Smooth muscle cell of the umbilical artery (primary cell): ENCODE measurements around the gene ABO. TPM values are rescaled to one million over a fixed set of nuclear protein-coding genes. Genes with fewer than 3 reads are reported as not detected.

ENCODE experiments used
- total RNA-seq: library from RNA; depleted of rRNA; stranded (reverse); fragments of >200 nt; gene quantifications from 2 replicates; pipeline ENCODE4 v1.2.3, GENCODE V29; 2014

Gene ABO
- not detected in 2 replicates for total RNA-seq

DNA sequence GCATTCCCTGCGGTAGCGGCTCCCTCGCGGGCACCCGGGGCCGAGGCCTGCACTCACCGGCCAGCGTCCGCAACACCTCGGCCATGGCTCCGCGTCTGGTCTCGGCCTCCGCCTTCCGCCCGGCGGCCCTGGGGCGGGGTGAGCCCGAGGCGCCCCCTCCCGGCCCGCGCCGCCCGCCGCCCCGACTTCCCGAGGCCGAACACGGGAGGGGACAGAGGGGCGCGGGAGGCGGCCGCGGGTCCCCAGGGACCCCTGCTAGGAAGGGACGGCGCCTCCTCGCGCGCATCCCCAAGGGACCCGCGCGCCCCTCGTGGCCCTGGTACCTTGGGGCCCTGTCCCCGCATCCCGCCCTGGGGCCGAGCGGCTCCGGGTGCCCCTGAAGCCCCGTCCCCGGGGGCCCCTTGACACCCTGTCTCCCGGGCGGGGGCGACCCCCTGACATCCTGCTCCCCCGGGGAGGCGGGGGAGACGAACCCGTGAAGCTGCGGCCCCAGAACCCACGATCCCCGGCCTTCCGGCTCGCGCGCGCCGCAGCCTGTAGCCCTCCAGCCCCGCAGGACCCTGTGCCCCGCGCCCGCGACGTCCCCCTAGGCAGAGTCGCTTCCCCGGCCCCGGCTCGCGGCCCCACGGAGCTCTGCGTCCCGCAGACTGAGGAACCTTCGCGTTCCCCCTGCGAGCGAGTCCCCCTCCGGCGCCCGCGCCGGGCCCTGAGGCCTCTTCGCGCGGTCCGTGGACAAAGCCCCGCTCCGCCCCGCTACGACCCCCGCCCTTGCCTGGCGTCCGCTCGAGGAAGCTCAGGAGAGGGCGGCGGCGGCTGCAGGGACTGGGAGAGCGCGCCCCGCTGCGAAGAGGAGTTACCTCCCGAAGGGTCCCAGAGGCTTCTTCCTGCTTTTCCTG, at the start of gene ABO:
Gene ABO (minus strand): TSS at position 97 of the 896 bp plus-strand sequence.

DNA sequence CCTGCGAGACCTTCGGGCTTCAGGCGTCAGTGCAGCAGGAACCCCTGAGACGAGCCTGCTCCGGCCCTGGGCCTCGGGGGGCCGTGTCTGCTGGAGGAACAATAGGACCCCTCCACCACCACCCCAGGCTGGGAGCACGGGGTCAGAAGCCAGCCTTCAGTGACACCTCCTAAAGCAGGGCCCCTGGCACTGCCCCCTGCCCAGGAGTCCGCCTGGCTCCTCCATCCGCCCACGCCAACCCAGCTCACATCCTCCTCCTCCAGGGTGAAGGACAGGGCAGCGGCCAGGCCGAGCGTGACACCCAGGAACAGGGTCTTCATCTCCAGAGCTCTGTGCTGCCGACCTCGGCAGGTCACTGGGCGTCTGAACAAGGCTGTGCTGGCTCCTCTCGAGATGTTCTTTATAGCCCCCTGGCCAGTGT, 66.1 kb downstream of the ABO start, which contains the start of gene OBP2B:
Gene OBP2B (minus strand): TSS at position 371 of the 421 bp plus-strand sequence. CDS start 51 bp downstream, at position 320.

Other genes with a start within 250 kb of the ABO start
- gene GTF3C5, start 244.2 kb downstream of the ABO start, total RNA-seq = 24.9 and 30.1 TPM in 2 replicates
- 0.30 and 0.46 TPM in 2 replicates for gene CEL, start 213.2 kb downstream of the ABO start, total RNA-seq
- gene RALGDS, start 154.0 kb downstream of the ABO start, total RNA-seq = 24.9 and 40.5 TPM in 2 replicates
- 6.9 and 8.6 TPM in 2 replicates for gene GBGT1, start 111.3 kb downstream of the ABO start, total RNA-seq
- not detected in 2 replicates for gene OBP2B, start 66.0 kb downstream of the ABO start, total RNA-seq
- gene SURF6, start 61.0 kb upstream of the ABO start, total RNA-seq = 9.2 and 15.6 TPM in 2 replicates
- 15.1 and 24.0 TPM in 2 replicates for gene MED22, start 72.9 kb upstream of the ABO start, total RNA-seq
- 1,358 and 2,141 TPM in 2 replicates for gene RPL7A, start 73.0 kb upstream of the ABO start, total RNA-seq
- gene SURF1, start 81.3 kb upstream of the ABO start, total RNA-seq = 14.6 and 24.9 TPM in 2 replicates
- gene SURF2, start 81.3 kb upstream of the ABO start, total RNA-seq = 8.9 and 11.0 TPM in 2 replicates
- 608 and 665 TPM in 2 replicates for gene SURF4, start 100.9 kb upstream of the ABO start, total RNA-seq
- 0.28 and 0.59 TPM in 2 replicates for gene STKLD1, start 101.2 kb upstream of the ABO start, total RNA-seq
- 11.3 and 18.9 TPM in 2 replicates for gene REXO4, start 142.8 kb upstream of the ABO start, total RNA-seq
- gene ADAMTS13, start 147.2 kb upstream of the ABO start, total RNA-seq = 1.8 and 2.8 TPM in 2 replicates
- gene CACFD1, start 184.8 kb upstream of the ABO start, total RNA-seq = 7.6 and 10.4 TPM in 2 replicates
- gene SLC2A6, start 203.9 kb upstream of the ABO start, total RNA-seq = 33.1 and 38.3 TPM in 2 replicates
- gene MYMK, start 249.8 kb upstream of the ABO start, total RNA-seq = not detected in 2 replicates